Stimulated activated naive CD8-positive, alpha-beta T cell treated with anti-CD3 and anti-CD28 coated beads, Interleukin-15, Interleukin-2, amounts not matched to agents 100 U/mL and 50 U/mL, for 24 hours (primary cell): ENCODE results near the gene TMEFF2.
"Not testable (repeated sequence)": the region's sequence is repeated elsewhere in the genome, so short reads cannot be mapped to it uniquely, and the experiment has no call there.

Experiments used
- ATAC-seq: fragments of 150-1000 bp; cut with Tn5 transposase; one replicate; pipeline ENCODE4 v1.10.0; 2021
- DNase-seq: peaks from one replicate; pipeline ENCODE4 v3.0.0; 2021

The TMEFF2 gene

DNA sequence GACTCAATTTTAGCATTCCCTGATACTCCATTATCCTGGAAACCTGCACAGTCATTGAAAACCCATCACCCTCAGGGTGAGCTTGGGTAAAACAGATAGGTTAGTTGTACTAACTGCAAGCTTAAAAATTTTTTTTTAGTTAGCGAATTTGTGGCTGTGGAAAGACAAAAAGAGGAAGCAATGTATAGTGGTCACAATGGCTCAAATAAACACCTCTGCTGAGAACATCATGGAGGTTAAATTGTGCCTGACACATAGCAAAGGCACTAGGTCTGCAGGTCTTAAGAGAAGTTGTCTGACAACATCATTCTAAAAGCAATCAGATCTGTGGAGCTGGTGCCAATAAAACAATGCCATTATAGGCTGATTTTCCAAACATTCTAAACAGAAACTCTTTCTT lies 263.4 kb downstream of the TMEFF2 start:
- ATAC-seq: no peak
- DNase-seq: no peak

- ATAC-seq (no peak), DNase-seq (no peak)
Measured at GRCh38 chr2:191930205-191930604, 264.5 kb downstream of the TMEFF2 start.

- DNase-seq: no peak
- ATAC-seq: no peak
Measured at GRCh38 chr2:191929288-191929687, 265.4 kb downstream of the TMEFF2 start.

- DNase-seq (no peak), ATAC-seq (no peak)
Measured at GRCh38 chr2:191927991-191928390, 266.7 kb downstream of the TMEFF2 start.

DNA sequence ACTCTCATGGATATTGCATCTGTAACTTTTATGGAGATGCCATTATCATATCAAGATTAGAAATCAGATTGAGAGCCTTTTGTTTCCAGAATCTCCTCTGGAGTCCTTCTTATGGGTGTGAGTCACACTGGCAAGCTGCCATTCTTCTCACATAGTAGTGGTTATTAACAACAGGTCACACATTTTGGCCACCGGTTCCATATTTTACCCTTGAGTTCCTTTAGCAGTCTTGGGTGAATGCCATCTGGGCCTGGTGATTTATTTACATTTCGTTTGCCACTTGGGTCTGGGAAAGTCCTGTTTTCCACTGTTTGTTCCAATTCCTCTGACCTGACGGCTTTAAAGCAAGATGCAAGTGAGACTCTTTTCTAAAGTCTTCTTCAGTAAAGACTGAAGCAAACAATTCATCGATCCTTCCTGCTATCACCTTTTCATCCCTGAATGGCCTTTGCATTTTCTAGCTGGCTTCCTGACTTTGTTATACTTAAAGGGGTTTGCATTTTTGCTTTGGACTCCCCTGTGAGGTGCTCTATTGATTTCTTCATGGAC lies 267.3 kb downstream of the TMEFF2 start:
- ATAC-seq: no peak
- DNase-seq: no peak

GRCh38 chr2:191926671-191927070 lies 268.1 kb downstream of the TMEFF2 start:
- ATAC-seq: no peak
- no peak for DNase-seq

- ATAC-seq (no peak), DNase-seq (no peak)
Measured at GRCh38 chr2:191923652-191923997, 271.1 kb downstream of the TMEFF2 start.

- ATAC-seq (no peak), DNase-seq (no peak)
Measured at GRCh38 chr2:191922736-191923651, 271.7 kb downstream of the TMEFF2 start.

DNA sequence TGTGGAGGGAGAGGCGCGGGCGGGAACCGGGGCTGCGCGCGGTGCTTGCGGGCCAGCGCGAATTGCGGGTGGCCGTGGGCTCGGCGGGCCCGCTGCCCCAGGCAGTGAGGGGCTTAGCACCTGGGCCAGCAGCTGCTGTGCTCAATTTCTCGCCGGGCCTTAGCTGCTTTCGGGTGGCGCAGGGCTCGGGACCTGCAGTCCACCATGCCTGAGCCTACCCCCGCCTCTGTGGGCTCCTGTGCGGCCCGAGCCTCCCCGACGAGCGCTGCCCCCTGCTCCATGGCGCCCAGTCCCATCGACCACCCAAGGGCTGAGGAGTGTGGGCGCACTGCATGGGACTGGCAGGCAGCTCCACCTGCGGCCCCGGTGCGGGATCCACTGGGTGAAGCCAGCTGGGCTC lies 273.1 kb downstream of the TMEFF2 start:
- DNase-seq, ATAC-seq: not testable (repeated sequence)

DNA sequence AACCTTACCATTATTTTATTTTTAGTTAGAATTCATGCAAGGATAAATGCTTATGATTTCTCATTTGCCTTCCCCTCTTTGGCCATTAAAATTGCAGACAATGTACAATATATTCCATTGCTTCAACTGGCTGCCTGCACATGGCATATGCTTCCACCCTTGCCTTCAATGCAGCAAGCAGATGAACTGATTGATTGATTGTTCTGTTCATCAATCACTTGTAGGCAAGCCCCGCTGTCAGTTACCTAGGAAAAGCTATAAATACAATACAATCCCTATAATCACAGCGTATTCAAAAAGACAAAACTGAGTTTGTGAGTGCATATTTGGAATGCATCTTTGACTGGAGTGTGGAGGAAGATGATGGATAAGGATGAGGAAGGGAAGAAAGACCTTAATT lies 274.2 kb downstream of the TMEFF2 start:
- ATAC-seq (no peak), DNase-seq (no peak)

- DNase-seq (no peak), ATAC-seq (no peak)
Measured at GRCh38 chr2:191917967-191918651, 276.6 kb downstream of the TMEFF2 start.

- DNase-seq (no peak), ATAC-seq (no peak)
Measured at GRCh38 chr2:191917430-191917881, 277.3 kb downstream of the TMEFF2 start.

DNA sequence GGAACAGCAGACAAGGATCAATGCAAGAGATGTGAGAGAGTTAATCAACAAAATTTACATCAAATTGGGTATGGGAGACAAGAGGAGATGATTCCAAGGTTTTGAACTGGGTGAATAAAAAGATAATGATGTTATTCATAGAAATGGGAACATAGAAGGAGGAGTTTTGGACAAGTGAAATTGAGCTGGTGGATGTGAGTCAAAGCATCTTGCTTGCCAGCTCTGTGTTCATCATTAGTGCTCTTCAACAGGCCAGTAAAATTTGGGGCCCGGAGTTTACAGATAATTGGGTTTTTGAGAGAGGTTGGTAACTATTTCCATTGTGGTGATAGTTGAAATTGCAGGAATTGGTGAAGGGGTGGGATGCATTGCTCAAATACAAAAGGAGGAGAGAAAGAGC lies 277.9 kb downstream of the TMEFF2 start:
- ATAC-seq (no peak), DNase-seq (no peak)

GRCh38 chr2:191915750-191916149 lies 279.0 kb downstream of the TMEFF2 start:
- DNase-seq (no peak), ATAC-seq (no peak)

DNA sequence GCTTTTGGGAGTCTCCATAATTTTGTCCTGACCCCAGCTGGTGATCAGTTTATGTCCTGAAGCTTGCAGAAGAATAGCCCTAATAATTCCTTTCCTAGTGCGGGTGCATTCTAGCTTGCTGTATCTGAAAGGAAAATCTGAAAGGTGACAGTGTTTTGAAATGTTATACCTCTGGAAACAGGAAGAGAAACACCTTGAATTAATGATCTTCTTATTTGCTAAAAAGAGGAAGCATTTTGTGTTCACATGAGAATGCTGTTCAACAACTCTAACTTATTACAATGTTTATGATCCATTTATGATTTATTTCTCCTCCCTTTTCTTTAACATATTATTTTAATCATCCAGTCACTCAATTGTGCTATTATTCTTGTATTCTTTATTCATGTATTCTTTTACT lies 280.9 kb downstream of the TMEFF2 start:
- ATAC-seq: no peak
- no peak for DNase-seq

DNA sequence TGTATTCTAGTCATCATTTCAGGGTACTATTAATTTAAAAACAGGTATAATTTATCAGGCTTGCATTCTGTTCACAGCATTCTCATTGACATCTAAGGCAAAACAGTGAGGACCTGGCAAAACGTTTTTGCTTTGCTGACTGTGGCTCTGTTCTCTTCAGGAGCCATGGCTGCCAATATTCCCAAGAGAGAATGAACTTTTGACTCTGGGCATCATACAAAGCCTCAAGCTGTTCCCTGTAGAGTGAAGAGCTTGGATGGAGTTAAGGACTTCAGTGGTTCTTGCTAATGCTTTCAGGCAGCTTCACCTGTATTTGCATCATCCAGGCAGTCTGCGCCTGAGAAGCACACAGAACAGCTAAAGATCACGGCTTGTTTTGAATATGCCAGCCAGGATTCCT lies 282.0 kb downstream of the TMEFF2 start:
- ATAC-seq (no peak), DNase-seq (no peak)

GRCh38 chr2:191910518-191910917 lies 284.2 kb downstream of the TMEFF2 start:
- DNase-seq (no peak), ATAC-seq (peak; percentile 90)

- DNase-seq (no peak), ATAC-seq (no peak)
Measured at GRCh38 chr2:191908874-191909273, 285.9 kb downstream of the TMEFF2 start.

DNA sequence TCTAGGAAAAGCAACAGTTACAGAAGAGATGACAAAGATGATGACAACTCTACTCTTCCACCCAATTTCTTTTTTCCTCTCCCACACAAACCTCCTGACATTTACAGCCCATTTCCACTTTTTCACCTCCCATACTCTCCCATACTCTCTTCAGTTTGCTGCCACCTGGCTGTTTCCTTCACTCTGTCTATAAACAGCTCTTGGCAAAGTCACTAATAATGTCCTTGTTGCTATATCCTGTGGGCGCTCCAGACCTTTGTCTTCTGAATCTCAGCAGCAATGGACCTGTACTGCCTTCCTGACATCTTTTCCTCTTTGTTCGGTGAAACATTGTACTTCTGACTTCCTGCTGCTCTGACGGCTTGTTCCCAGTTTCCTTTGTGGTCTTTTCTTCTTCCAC lies 287.2 kb downstream of the TMEFF2 start:
- DNase-seq: no peak
- ATAC-seq: no peak

- peak; percentile 34 for ATAC-seq
- DNase-seq: no peak
Measured at GRCh38 chr2:191907091-191907490, 287.6 kb downstream of the TMEFF2 start.

GRCh38 chr2:191905336-191905735 lies 289.4 kb downstream of the TMEFF2 start:
- DNase-seq (no peak), ATAC-seq (no peak)

GRCh38 chr2:191901031-191901430 lies 293.7 kb downstream of the TMEFF2 start:
- no peak for ATAC-seq
- DNase-seq: no peak

DNA sequence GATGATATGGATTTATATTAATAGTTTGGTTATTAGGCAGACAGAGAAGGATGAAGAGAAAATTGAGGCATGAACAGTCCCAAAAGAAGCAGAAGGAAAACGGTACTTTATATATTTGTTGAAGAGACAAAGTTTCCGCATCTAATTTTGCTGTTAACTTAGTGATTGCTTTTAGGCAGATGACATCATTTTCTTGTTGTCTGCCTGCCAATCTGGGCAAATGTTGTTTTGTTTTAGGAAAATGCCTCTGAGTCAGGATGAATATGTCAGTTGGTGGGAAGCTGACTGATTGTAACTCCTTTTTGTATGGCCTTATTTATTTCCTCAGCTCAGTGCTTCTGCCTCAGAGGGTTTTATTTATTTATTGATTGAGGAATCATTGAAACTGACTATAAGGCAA lies 295.3 kb downstream of the TMEFF2 start:
- no peak for DNase-seq
- no peak for ATAC-seq
